Measurements from ENCODE around the gene HS3ST3A1. TPM values are rescaled to one million over a fixed set of nuclear protein-coding genes. Genes with fewer than 3 reads are reported as not detected.

HS3ST3A1 gene
- total and polyA plus RNA-seq, 2 of the 8 experiments (the other 6 are each of a cell fraction or from before 2014, with no cell fraction given), result 5.4 to 5.7 TPM

GRCh38 chr17:13634021-13634420 is 32.3 kb upstream of the HS3ST3A1 start (continued):
- TF ChIP-seq CHD7 (IDR thresholded peaks at IDR 0.05; ENCODE audit: insufficient replicate concordance, low read length), result no peak
- TF ChIP-seq ASH2L (IDR thresholded peaks at IDR 0.05; ENCODE audit: low read length), result no peak
- no peak for TF ChIP-seq TCF12 (IDR thresholded peaks at IDR 0.05; ENCODE audit: low read depth, low read length)
- no peak for TF ChIP-seq PHF8 (conservative IDR thresholded peaks at IDR 0.05; ENCODE audit: low read depth, low read length)
- no peak for TF ChIP-seq TAF1 (IDR thresholded peaks at IDR 0.05; ENCODE audit: low read depth, low read length)
- no peak for TF ChIP-seq BCL11A (IDR thresholded peaks at IDR 0.05; ENCODE audit: low read depth in 2 of 2, low read length in 2 of 2)
- TF ChIP-seq SIN3A (conservative IDR thresholded peaks at IDR 0.05 in 1 of 2, IDR thresholded peaks at IDR 0.05 in 1 of 2; ENCODE audit: low read depth in 1 of 2, low read length in 2 of 2), result no peak
